CD4-positive, alpha-beta T cell treated with Interferon gamma for 1 hour (primary cell): ENCODE results near the gene ATXN1.
"Not testable (repeated sequence)": the region's sequence is repeated elsewhere in the genome, so short reads cannot be mapped to it uniquely, and the experiment has no call there.

Experiments used
- DNase-seq: peaks from one replicate; pipeline ENCODE4 v3.0.0-alpha.2; 2020

Gene ATXN1

GRCh38 chr6:16285467-16286150, 475.7 kb downstream of the ATXN1 start:
- DNase-seq, result no peak

GRCh38 chr6:16284472-16284871, 476.8 kb downstream of the ATXN1 start:
- no peak for DNase-seq

GRCh38 chr6:16282370-16282769, 478.9 kb downstream of the ATXN1 start:
- no peak for DNase-seq

GRCh38 chr6:16279243-16279642, 482.0 kb downstream of the ATXN1 start:
- DNase-seq, result no peak

- DNase-seq, result no peak
Observed at GRCh38 chr6:16278750-16279149, 482.5 kb downstream of the ATXN1 start.

- DNase-seq, result no peak
Observed at GRCh38 chr6:16278048-16278724, 483.1 kb downstream of the ATXN1 start.

GRCh38 chr6:16277101-16277981, 483.9 kb downstream of the ATXN1 start:
- DNase-seq, result no peak

GRCh38 chr6:16274885-16275589, 486.2 kb downstream of the ATXN1 start:
- DNase-seq, result no peak

- no peak for DNase-seq
Observed at GRCh38 chr6:16274483-16274882, 486.8 kb downstream of the ATXN1 start.

GRCh38 chr6:16273256-16273655, 488.0 kb downstream of the ATXN1 start:
- DNase-seq, result no peak

- no peak for DNase-seq
Observed at GRCh38 chr6:16272201-16272600, 489.1 kb downstream of the ATXN1 start.

- no peak for DNase-seq
Observed at GRCh38 chr6:16271428-16271827, 489.8 kb downstream of the ATXN1 start.

GRCh38 chr6:16270178-16270794, 491.0 kb downstream of the ATXN1 start:
- no peak for DNase-seq

GRCh38 chr6:16269442-16270070, 491.7 kb downstream of the ATXN1 start:
- not testable (repeated sequence) for DNase-seq

- DNase-seq, result no peak
Observed at GRCh38 chr6:16267428-16268263, 493.6 kb downstream of the ATXN1 start.

GRCh38 chr6:16265351-16266341, 495.6 kb downstream of the ATXN1 start:
- DNase-seq, result no peak

- DNase-seq, result no peak
Observed at GRCh38 chr6:16264785-16265184, 496.5 kb downstream of the ATXN1 start.

GRCh38 chr6:16263464-16264099, 497.7 kb downstream of the ATXN1 start:
- DNase-seq, result not testable (repeated sequence)

GRCh38 chr6:16262773-16263172, 498.5 kb downstream of the ATXN1 start:
- not testable (repeated sequence) for DNase-seq
